Osteoblast (primary cell): ENCODE measurements around the gene CSF3. TPM values are rescaled to one million over a fixed set of nuclear protein-coding genes. Genes with fewer than 3 reads are reported as not detected.

Experiments
- DNase-seq: peaks from one replicate; pipeline ENCODE4 v3.0.0; 2011; ENCODE audit warnings: low spot score, mixed read lengths; ENCODE audit not compliant: insufficient read length; ENCODE audit errors: missing footprints
- H2AFZ ChIP-seq: 2 replicates; pipeline ENCODE4 v1.6.0; 2011; ENCODE audit warnings: mild to moderate bottlenecking, low read length
- H3K27ac ChIP-seq: 2 replicates; pipeline ENCODE4 v1.5.1; 2011; ENCODE audit warnings: mild to moderate bottlenecking, low read depth, low read length, moderate library complexity
- H3K27me3 ChIP-seq: 2 replicates; pipeline ENCODE4 v1.6.0; 2012; ENCODE audit warnings: mild to moderate bottlenecking, control low read depth, inconsistent platforms, low read length, moderate library complexity; ENCODE audit not compliant: insufficient read depth
- H3K36me3 ChIP-seq: 2 replicates; pipeline ENCODE4 v1.5.1; 2011; ENCODE audit warnings: mild to moderate bottlenecking, low read length, control low read depth, moderate library complexity; ENCODE audit not compliant: insufficient read depth
- H3K4me1 ChIP-seq: 2 replicates; pipeline ENCODE4 v1.5.1; 2011; ENCODE audit warnings: mild to moderate bottlenecking, low read length, control low read depth, moderate library complexity; ENCODE audit not compliant: insufficient read depth
- H3K4me2 ChIP-seq: 2 replicates; pipeline ENCODE4 v1.6.0; 2011; ENCODE audit warnings: mild to moderate bottlenecking, low read length; ENCODE audit not compliant: insufficient read depth
- H3K4me3 ChIP-seq: fragments of 200-600 bp; sonication (generic); 3 replicates; pipeline ENCODE4 v1.5.1; 2012; ENCODE audit warnings: mild to moderate bottlenecking, low read length, inconsistent platforms; ENCODE audit not compliant: insufficient read depth
- H3K79me2 ChIP-seq: 2 replicates; pipeline ENCODE4 v1.6.0; 2012; ENCODE audit warnings: mild to moderate bottlenecking, low read length, control low read depth, inconsistent platforms; ENCODE audit not compliant: insufficient read depth
- H3K9me3 ChIP-seq: 2 replicates; pipeline ENCODE4 v1.5.1; 2011; ENCODE audit warnings: low read depth, low read length, control low read depth
- H4K20me1 ChIP-seq: 2 replicates; pipeline ENCODE4 v1.6.0; 2012; ENCODE audit warnings: mild to moderate bottlenecking, low read length, control low read depth; ENCODE audit not compliant: insufficient read depth
- CTCF ChIP-seq: IDR thresholded peaks from 2 replicates; pipeline ENCODE4 v1.5.1; 2011; ENCODE audit warnings: mild to moderate bottlenecking, low read depth, low read length, moderate library complexity; ENCODE audit errors: extremely low read depth
- total RNA-seq: library from RNA; depleted of rRNA; stranded (reverse); fragments of >200 nt; gene quantifications from 2 replicates; pipeline ENCODE4 v1.2.3, GENCODE V29; 2012

CSF3 gene
- total RNA-seq, 1 donor, result not detected

DNA sequence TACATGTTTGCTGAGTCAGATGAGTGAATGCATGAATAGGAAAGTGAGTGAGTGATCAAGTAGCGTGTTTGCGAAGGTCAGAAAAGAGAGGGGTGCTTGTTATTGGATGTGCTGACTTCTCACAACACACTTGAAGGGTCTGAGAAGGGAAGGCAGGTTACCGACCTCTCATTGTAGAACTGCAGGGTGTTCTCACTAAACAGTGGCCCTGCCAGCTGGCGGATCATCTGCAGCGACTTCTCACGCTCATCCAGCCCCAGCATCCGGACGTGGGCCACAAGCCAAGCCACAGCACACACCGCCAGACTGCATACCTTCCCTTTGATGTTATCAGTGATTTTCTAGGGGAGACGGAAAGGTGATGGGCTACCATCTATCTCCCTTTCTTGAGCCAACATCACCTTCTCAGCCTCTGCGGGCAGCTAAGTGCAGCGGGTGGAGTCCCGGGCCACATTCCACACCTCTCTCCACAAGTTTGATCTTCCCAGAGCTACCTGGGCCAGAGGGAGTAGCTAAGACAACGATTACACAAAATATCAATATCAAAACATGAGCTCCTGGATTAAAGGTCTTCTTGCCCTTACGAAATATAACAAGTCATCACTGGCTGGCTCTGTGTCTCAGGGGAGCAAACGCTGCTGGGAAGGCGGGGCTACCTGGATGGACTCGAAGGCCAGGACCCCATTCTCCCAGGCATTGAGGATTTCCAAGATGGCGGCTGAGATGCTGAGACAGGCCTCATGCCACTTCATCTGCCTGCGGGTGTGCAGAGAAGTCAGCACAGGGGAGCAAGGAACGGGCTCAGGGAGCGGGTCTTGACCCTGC lies 11.0 kb downstream of the CSF3 start:
- H3K79me2 ChIP-seq, result no peaks in the 10 kb centered on the region
- no peak for TF ChIP-seq CTCF
- no peak for DNase-seq
- peaks cover 13% of the 10 kb centered on the region for H3K4me1 ChIP-seq
- H3K36me3 ChIP-seq, result peaks cover 42% of the 10 kb centered on the region
- H3K4me3 ChIP-seq, result no peak overlapping the region
- H3K27ac ChIP-seq, result no peak overlapping the region
- H3K27me3 ChIP-seq, result no peaks in the 10 kb centered on the region
- H2AFZ ChIP-seq, result no peak overlapping the region
- H3K9me3 ChIP-seq, result no peaks in the 10 kb centered on the region
- H4K20me1 ChIP-seq, result peaks cover 5% of the 10 kb centered on the region
- H3K4me2 ChIP-seq, result no peak overlapping the region

- peaks cover 5% of the 10 kb centered on the region for H4K20me1 ChIP-seq
- H3K4me3 ChIP-seq, result no peak overlapping the region
- H3K9me3 ChIP-seq, result no peaks in the 10 kb centered on the region
- H2AFZ ChIP-seq, result no peak overlapping the region
- peaks cover 46% of the 10 kb centered on the region for H3K36me3 ChIP-seq
- no peaks in the 10 kb centered on the region for H3K27me3 ChIP-seq
- no peaks in the 10 kb centered on the region for H3K79me2 ChIP-seq
- H3K4me2 ChIP-seq, result no peak overlapping the region
- TF ChIP-seq CTCF, result peak; percentile 82
- DNase-seq, result peak; percentile 98
- peaks cover 5% of the 10 kb centered on the region for H3K4me1 ChIP-seq
- no peak overlapping the region for H3K27ac ChIP-seq
These were observed 11.8 kb downstream of the CSF3 start for GRCh38 chr17:40026816-40027613.

DNA sequence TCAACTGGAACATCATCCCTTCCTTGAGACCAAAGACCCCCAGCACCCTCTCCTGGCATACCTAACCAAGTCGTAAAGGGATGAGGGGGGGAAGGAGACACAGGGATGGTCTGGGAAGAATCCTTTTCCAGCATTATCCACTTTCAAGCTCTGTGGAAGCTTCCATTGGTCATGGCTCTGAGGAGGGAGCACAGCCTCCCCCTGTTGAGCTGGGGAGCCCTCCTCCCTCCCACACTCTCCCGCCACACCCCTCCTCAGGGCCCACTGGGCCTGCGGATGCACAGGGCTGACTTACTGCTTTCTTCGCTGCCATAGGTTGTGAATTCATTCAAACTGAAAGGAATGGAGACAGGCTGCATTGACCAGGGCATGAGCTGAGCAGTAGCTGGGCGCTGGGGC lies 12.4 kb downstream of the CSF3 start:
- TF ChIP-seq CTCF, result no peak
- no peaks in the 10 kb centered on the region for H3K9me3 ChIP-seq
- no peaks in the 10 kb centered on the region for H3K27me3 ChIP-seq
- no peak overlapping the region for H3K27ac ChIP-seq
- H4K20me1 ChIP-seq, result peaks cover 5% of the 10 kb centered on the region
- no peak overlapping the region for H3K4me2 ChIP-seq
- H3K4me3 ChIP-seq, result no peak overlapping the region
- H3K79me2 ChIP-seq, result no peaks in the 10 kb centered on the region
- H3K4me1 ChIP-seq, result peaks cover 4% of the 10 kb centered on the region
- H2AFZ ChIP-seq, result no peak overlapping the region
- DNase-seq, result peak; percentile 44
- peaks cover 52% of the 10 kb centered on the region for H3K36me3 ChIP-seq

DNA sequence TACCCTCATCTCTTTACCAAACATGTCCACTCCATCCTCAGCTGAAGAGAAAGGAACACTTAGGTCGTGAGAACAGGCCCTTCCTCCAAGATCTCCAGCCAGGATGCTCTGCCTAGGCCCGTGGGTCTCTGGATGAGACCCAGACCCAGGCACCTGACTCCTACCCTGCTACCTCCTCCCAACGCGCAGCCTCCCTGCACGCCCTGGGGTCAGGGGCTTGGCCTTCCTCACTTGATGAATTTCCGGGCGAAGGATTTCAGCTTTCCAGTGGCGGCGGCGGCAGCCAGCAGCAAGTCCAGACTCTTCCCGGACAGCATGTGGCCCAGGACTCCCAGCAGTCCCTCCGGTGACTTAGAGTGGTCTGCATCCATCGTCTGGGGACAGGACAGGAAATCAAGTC lies 13.4 kb downstream of the CSF3 start:
- peaks cover 5% of the 10 kb centered on the region for H4K20me1 ChIP-seq
- no peaks in the 10 kb centered on the region for H3K79me2 ChIP-seq
- peaks cover 4% of the 10 kb centered on the region for H3K4me1 ChIP-seq
- DNase-seq, result no peak
- no peak overlapping the region for H3K4me2 ChIP-seq
- no peak overlapping the region for H3K4me3 ChIP-seq
- no peaks in the 10 kb centered on the region for H3K9me3 ChIP-seq
- no peak for TF ChIP-seq CTCF
- no peak overlapping the region for H2AFZ ChIP-seq
- no peak overlapping the region for H3K27ac ChIP-seq
- H3K36me3 ChIP-seq, result peaks cover 61% of the 10 kb centered on the region
- H3K27me3 ChIP-seq, result no peaks in the 10 kb centered on the region
